Measurements from ENCODE around the gene HP1BP3.

HP1BP3 gene

DNA sequence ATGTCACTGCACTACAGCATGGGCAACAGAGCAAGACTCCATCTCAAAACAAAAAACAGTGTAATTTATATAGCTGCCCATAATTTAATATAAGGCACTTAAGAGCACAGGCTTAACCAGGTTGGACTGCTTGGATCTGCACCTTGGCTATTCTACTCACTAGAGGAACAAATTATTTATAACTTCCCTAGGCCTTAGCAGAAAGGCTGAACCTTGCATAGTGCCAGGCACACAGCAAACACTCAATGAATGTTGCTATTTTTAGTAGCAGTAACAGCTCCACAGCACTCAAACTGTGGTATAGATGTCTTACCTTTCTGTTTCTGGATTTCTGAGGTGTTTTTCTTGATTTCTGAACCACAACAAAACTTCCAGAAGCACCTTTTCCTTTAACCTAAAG is 19.8 kb downstream of the HP1BP3 start:
- no peak for DNase-seq (ENCODE audit: low read depth)

DNA sequence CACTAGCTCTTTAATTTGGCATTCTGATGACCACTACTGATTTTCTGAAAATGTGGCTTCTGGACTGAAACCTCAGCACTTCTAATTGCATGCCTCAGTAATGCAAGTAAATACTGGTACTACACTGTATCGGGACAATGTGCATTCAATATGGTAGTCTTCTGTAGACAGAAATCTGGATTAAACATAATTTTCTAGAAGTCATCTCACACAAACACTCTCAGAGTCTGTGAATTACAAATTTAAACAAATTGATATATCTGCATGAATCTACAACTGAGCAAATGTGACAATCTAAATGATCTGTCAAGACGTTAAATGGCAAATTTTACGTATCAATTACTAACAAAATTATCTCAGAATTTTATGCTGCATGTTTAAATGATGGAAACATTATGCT is 23.7 kb downstream of the HP1BP3 start:
- no peak for DNase-seq (ENCODE audit: low read depth)

DNA sequence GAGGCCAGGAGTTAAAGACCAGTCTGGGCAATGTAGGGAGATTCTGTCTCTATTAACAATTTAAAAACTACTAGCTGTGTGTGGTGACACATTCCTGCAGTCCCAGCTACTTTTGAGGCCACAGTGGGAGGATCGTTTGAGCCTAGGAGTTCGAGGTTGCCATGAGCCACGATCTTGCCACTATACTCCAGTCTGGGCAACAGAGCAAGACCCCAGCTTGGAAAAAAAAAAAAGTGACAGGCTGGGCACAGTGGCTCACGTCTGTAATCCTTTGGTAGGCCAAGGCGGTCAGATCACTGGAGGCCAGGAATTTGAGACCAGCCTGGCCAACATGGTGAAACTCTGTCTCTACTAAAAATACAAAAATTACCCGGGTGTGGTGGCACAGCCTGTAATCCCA is 26.8 kb downstream of the HP1BP3 start:
- no peak for DNase-seq (ENCODE audit: low read depth)

DNA sequence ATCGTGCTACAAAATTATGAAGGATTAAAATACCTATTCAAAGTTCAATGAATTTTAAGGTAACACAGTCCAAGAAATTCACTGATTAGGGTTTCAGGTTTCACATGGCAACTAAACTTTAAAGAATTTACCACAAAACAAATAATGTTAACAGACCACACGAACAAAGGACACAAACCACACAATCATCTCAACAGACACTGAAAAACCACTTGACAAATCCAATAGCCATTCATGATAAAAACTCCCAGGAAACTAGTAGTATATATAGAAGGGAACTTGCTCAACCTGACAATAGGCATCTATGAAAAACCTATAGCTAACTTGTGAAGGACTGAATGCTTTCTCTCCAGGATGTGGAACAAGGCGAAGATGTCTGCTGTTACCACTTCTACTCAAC is 33.5 kb downstream of the HP1BP3 start:
- no peak for DNase-seq (ENCODE audit: low read depth)

DNA sequence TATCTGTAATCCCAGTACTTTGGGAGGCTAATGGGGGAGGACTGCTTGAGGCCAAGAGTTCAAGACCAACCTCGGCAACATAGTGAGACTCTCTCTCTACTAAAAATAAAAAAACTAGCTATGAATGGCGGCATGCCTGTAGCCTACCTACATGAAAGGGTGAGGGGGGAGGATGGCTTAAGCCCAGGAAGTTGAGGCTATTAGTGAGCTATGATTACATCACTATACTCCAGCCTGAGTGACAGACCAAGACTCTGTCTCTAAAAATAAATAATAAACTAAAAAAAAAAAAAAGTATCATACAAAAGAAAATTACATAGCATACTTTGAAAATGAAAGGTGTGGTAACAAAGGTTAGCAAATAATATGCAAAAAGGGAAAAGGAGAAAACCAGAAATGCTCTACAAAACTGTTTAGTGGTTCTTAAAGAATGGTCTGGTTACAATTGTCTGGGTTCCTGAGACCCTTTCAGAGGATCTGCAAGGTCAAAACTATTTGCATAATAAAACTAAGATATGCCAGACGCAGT is 35.6 kb downstream of the HP1BP3 start:
- no peak for DNase-seq (ENCODE audit: low read depth)

DNA sequence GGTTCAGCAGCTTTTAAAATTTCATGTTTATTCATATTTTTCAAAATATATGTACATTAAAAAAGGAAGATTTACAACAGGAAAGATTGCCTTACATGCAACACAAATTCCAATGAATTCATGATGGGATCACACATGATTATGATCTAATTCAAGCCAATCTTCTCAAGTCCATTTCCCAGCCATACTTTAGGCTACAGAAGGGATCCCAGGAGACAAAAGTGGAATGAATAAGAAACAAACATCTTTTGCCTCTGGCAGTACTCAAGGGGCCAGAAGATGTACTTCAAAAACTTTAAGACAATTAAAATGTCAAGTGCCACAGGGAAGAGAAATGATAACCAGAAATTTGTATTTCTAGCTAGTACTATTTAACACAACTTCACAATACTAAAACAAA is 44.4 kb downstream of the HP1BP3 start:
- no peak for DNase-seq (ENCODE audit: low read depth)

DNA sequence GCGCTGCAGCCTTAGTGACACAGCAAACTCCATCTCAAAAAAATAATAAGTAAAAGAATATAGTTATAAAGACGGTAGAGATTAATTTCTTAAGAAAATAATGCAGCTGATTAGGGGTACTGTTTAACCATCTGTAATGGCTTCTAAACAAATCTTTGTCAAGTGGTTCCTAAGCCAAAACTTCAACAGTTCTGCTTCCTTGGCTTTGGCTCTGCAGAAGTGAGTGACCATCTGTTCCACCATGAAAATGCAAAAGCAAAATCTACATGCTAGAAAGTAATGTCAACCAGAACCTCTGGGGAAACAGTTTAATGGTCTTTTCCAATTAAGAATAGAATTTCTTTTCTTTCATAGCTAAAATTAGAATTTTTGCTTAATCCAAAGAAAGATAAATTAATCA is 46.3 kb downstream of the HP1BP3 start:
- DNase-seq (ENCODE audit: low read depth): no peak

DNA sequence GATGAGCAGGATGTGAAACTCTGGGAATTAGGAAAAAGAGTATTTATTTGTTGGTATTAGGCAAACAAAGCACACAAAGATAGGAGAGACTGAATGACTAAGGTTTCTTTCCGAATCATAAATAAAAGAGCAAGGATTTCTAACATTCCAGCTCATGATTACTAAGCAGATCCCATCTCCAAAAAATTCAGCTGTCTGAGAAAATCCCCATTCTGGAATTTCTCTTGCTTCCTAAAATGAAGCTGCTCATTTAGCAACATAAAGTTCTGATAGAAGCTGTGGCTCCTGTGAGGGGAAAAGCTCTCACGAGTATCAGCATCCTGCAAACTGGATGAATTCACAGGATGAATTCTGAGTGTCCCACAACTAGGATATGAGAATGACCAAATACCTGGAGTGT is 47.9 kb downstream of the HP1BP3 start:
- DNase-seq (ENCODE audit: low read depth): no peak

DNA sequence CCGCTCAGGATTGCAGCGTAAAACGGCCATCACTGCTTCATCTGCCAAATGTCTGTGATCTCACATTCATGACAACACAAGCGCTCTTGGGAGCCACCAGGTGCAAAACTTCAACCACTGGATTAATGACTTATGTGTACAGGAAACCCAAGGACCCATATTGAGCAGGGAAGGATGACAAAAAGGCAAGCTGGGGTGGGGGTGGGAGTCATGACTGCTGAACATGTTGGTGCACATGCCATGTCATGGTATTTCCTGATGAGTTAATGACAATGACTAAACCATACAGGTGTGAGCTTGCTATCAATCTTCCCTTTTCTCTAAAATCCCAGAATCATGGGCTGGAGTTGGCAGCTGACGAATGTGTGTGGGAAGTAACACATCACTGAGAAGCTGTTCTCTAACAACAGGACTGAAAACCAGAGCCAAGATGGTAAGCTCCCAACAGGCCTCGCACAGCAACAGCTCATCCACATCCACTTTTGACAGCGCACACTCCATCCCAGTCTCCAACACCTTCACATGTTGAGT is 51.5 kb downstream of the HP1BP3 start:
- no peak for DNase-seq (ENCODE audit: low read depth)

DNA sequence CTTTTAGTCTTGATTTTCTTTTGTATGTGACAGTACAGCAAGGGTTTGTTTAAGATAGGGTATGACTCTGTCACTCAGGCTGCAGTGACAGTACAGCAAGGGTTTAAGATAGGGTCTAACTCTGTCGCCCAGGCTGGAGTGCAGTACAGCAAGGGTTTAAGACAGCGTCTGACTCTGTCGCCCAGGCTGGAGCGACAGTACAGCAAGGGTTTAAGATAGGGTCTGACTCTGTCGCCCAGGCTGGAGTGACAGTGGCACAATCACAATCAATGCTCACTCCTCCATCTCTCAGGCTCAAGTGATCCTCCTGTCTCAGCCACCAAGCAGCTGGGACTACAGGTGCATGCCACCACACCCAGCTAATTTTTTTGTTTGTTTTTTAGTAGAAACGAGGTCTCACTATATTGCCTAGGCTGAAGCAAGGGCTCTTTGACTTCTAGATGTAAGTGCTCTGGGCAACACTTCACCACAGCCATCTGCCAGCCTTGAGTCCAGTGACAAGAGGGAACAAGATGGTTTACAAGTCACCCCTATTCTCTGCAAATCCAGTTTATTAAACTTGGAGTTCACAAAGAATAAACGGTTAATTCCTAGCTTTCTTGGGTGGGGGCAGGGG is 53.6 kb downstream of the HP1BP3 start:
- DNase-seq (ENCODE audit: low read depth): no peak

DNA sequence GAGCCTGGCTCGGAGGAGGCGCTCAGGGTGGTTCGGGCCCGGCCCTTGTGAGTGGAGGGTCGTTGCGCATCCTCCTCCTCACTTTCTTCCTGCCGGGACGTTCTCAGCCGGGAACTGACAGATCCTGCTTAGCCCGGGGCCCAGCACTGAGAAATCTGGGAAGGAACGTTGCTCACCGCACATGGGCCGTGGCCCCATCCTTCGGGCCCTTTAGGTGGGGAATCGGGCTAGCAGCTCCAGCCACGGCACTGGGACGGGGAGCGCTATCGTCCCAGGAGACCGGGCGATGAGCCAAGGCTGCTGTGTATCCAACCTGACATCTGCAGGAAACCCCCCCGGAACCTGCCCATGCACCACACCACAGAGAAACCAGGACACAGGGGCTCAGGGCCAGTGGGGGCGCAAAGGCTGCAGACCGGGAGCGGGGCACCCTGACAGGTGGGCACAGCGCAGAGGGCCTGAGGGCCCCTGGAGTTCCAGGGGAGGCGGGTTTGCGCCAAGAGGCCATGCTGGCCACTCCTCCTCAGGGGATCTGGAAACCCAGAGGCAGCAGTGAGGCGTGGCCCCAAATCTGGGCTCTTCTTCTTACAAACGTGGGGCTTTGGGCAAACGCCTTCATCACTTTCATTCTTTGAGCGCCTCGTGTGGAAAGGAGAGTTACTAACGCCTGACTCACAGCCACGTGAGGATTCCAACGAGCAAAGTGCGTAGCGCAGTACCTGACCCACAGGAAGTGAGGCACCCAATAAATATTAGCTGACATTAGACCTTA is 54.3 kb downstream of the HP1BP3 start, which contains the start of gene SH2D5:
SH2D5 (minus strand) TSS at position 116 of the 772 bp plus-strand sequence. CDS start 4,659 bp downstream, outside the sequence.
- peak; percentile 56 for DNase-seq (ENCODE audit: low read depth)

DNA sequence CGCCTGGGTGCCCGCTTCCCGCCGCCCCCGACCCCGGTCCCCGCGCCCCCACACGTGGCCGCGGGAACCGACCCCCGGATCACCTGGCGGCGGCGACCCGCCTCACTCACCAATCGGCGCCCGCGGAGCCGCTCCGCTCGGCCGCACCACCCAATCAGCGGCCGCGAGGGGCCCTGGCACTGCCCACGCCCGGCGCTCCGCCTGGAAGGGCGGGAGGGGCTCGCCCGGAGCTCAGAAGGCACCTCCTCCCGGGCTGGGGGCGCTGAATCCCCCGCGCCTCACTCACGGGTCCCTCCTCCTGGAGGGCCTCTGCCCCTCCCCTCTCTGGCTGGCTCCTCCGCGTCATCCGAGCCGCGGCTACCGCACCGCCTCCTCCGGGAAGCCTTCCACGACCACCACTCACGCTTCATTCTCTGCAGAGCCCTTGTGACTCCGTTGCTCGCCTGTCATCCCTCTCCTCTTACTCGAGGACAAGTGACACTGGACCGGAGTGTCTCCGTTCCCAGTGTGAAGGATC is 55.0 kb downstream of the HP1BP3 start:
- DNase-seq (ENCODE audit: low read depth): peak; percentile 44

DNA sequence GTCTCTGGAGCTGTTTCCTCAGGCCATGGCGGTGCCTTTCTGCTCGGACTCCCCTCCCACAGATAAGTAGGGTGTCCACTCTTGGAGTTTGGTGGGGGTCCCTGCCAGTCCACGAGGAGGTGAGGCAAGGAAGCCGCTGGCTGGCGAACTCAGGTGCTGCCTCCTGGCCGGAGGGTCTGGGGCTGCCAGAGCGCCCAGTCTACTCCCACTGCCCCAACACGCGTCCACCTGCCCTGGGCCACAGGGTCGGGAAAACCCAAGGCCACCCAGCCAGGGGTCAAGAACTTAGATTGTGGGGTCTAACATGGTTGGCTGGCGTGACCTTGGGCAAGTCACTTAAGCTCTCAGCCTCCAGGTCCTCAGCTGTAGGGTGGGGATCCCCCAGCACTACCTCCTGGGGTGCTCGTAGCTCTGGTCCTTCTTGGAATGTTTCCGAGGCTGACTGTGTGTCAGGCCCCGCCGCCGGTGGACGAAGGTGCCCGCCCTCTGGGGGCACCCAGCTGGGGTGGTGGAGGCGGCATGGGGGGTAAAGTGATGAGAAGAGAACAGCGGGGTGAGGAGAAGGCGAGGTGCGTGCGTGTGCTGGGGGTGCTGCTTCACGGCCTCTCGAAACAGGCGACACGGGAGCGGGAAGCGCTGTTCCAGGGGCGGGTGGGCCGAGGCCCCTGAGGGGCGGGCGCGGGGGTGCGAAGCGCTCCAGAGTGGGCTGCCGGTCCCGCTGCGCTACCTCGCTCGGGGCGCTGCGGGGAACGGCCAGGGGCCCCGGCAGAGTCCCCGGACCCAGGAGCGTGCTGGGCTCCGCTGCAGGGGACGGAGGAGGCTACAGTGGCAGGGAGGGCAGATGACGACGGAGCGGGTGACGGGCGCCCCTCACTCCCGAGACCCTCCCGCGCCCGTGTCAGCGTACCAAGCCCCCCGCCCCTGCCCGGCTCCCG is 55.8 kb downstream of the HP1BP3 start:
- DNase-seq (ENCODE audit: low read depth): no peak

DNA sequence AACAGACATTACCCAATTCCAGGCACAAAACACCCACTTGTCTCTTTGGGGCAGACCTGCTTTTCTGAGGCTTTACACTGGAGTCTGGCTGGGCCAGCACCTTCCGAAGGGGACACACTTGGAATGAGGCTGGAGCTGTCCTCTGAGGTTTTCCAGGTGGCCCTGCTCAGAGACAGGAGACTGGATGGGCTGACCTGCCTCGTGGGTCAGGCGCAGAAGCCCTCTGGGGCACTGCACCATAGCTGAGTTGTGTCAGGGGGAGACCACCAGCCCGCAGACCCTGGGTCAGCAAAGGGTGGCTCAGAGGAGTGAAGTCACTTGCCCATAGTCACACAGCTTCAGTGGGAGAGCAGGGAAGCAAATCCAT is 56.4 kb downstream of the HP1BP3 start:
- no peak for DNase-seq (ENCODE audit: low read depth)

DNA sequence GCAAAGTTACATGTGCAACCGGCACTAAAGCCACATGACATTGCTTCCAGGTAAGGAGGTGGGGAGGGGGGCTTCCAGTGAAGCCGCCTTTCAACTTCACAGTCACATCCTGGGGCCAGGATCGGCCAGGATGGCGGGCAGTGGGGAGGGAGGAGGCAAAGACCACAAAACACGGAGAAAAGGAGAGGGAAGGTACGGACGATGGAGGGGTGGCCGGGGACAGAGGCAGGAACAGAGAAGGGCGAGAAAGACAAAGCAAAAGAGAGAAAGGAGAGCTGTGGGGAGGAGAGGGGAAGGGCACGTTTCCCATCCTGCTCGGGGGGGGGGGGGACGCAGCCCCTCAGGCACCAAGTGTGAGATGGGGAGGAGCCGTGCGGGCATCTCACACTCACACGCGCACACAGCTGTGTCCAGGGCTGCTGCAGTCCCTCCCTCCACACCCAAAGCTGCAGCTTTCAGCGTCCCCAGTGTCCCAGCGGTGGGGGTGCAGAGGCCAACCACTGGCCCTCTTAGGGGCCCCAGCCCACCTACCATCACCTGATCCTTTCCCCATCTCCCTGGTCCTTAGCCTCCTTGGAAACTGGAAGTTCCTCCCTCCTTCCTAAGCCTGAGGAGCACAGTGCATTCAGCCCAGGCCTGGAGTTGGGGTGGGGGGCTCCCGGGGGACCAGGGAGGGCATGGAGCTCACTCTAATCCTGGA is 57.0 kb downstream of the HP1BP3 start:
- no peak for DNase-seq (ENCODE audit: low read depth)

DNA sequence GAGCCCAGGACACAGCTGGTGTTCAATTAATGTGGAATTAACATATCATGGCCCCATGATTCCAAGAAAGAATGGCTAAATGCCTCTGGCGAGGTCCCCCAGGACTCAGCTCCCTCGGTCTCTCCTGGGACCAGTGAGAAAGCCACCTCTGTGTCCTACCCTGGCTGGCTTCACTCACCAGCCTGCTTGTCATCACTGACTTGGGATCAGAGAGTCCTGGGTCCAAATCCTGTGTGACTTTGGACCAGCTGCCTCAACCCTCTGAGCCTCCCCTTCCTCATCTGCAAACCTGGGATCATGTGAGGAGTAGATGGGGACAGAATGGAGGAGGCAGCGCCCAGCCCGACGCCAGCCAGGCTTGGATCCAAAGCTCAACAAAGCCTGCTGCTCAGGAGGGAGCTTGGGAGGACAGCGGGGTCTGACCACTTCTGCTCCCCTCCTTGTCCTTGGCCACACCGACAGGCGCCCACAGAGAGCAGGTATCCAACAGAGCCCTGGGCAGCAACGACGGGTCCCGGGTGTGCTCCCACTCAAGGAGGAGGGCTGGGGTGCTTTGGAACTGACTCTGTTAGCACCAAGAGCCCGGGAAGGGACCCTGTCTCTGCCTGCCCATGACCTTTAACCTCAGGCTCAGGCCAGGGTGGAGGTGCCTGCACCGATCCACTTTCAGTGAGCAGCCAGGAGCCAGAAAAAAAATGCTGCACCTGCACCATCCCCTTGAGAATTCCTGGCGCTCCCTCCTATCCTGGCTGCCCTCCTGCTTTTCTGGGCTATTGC is 57.8 kb downstream of the HP1BP3 start:
- DNase-seq (ENCODE audit: low read depth): no peak

DNA sequence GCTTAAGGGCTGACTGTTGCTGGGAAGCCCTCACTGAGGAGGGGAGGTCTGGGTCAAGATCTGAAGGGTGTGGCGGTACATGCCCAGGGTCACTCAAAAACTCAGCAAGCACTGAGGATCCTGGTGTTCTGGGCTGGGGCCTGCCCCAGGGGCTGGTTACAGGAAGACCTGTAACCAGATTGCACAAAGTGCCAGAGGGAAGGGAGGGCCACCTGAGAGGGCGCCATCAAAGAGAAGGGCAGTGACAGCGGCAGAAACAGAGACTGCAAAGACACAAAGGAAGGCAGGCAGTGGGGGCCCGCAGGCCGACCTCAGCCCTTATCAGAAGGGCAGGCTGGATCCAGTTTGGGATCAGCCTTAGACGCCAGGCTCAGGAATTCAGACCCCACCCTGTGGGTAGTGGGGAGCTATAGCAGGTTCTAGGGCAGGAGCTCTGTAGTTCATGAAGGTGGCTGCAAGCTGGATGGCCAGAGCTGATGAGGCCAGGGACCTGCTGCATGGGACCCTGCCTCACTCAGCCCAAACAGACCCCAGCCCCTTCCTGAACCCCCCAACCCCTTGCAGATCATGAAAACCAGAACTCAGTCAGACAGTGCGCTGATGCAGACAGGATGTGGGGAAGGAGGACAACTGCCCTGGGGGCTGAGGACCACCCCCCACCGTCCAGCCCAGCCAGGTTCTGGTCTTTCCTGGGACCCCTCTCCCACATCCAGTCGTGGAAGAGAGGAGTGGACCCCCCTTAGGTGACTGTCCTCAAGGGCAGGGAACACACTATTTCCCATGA is 58.5 kb downstream of the HP1BP3 start:
- no peak for DNase-seq (ENCODE audit: low read depth)

DNA sequence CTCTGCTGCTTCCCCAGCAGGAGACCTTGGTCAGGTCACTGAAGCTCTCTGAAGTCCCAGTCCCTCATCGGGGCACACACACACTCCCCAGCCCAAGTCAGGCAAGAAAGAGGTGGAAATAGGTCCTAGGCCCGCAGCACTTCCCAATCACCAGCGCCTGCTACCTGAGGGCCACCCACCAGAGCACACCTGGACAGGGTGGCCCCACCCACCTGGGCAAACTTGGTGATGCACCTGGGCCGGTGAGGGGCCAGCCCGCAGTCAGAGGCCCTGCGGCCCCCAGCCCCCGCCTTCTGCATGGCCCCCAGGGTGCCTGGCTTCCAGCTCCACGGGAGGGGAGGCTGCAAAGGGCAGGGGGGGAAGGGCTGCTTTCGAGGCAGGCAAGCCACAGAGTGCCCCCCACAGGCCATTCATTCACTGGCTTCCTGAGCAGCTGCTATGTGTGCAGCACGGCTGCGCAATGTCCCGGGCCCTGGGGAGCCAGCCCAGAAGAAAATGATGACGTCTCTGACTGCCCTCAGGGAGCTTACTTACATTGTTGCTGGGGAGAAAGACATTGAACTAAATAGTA is 59.3 kb downstream of the HP1BP3 start:
- DNase-seq (ENCODE audit: low read depth): no peak

Data from stimulated activated CD8-positive, alpha-beta memory T cell treated with anti-CD3 and anti-CD28 coated beads, Interleukin-4, amount 100 ng/mL, for 24 hours (primary cell).